ENCODE data around the gene NFYC.

The NFYC gene

GRCh38 chr1:40739455-40740008 is 48.0 kb downstream of the NFYC start:
- DNase-seq (ENCODE audit: low read depth): peak; percentile 20

- no peak for DNase-seq (ENCODE audit: low read depth)
Observed at GRCh38 chr1:40740039-40740996, 48.8 kb downstream of the NFYC start.

DNA sequence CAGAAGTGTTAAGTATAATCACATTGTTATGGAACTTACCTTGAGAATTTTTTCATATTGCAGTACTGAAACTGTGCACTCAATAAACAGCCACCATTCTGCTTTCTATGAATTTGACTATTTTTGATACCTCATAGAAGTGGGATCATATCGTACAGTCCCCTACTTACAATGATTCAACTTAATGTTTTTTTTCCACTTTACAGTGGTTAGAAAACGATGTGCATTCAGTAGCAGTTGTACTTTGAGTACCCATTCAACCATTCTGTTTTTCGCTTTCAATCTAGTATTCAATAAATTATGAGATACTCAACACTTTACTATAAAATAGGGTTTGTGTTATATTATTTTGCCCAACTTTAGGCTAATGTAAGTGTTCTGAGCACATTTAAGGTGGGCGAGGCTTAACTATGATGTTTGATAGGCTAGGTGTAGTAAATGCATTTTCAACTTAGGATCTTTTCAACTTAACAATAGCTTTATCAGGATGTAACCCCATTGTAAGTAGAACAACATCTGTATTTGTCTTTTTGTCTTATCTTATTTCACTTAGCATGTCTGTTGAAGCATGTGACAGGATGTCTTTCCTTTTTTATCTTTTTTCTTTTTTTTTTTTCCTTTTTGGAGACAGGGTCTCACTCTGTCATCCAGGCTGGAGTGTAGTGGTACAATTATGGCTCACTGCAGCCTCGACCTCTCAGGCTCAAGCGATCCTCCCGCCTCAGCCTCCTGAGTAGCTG is 49.7 kb downstream of the NFYC start:
- no peak for DNase-seq (ENCODE audit: low read depth)

GRCh38 chr1:40742363-40743061 is 51.0 kb downstream of the NFYC start:
- DNase-seq (ENCODE audit: low read depth): no peak

- no peak for DNase-seq (ENCODE audit: low read depth)
Observed at GRCh38 chr1:40743452-40743851, 51.9 kb downstream of the NFYC start.

DNA sequence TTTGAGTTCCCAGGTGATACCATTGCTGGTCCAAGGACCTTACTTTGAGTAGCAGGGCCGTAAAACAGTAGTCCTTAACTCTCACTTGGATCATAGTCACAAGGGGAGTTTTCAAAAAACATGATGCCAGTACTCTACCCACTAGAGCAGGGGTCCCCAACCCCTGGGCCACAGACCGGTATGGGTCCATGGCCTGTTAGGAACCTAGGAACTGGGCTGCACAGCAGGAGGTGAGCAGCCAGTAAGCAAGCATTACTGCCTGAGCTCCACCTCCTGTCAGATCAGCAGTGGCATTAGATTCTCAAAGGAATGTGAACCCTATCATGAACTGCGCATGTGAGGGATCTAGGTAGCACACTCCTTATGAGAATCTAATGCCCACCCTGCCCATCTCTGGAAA is 52.4 kb downstream of the NFYC start:
- no peak for DNase-seq (ENCODE audit: low read depth)

GRCh38 chr1:40745176-40745575 is 53.7 kb downstream of the NFYC start:
- peak; percentile 48 for DNase-seq (ENCODE audit: low read depth)

DNA sequence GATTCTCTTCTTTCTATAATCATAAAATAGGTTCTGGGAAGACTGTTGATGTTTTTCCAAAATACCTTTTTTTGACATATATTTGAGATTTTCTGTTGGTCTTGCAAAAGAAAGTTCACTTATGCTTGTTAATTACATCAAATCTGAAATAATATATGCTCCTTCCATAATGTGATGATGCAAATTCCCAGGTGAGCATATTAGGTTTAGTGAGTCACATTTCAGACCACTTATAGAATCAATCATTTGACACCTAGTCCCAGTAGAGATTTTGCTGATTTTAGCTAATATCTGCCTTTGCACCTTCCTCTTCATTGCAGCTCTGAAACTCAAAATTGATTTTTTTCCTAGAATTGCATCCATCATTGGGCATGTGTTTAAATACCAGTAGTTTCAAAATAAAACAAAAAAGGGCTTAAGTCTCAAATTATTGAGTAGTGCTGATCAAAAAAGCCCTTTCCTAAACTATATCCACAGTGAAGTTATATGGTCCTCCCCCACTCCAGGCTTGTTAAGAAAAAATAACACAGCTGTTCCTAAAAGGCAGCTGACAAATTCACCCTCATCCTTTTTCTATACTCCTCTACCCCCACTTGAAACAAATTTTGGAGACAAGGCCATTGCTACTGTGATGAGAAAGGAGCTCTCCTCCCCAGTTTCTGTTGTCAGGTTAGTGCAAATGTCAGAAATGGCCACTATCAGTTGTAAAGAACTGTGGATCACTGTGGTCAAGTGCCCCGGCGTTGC is 55.0 kb downstream of the NFYC start:
- no peak for DNase-seq (ENCODE audit: low read depth)

DNA sequence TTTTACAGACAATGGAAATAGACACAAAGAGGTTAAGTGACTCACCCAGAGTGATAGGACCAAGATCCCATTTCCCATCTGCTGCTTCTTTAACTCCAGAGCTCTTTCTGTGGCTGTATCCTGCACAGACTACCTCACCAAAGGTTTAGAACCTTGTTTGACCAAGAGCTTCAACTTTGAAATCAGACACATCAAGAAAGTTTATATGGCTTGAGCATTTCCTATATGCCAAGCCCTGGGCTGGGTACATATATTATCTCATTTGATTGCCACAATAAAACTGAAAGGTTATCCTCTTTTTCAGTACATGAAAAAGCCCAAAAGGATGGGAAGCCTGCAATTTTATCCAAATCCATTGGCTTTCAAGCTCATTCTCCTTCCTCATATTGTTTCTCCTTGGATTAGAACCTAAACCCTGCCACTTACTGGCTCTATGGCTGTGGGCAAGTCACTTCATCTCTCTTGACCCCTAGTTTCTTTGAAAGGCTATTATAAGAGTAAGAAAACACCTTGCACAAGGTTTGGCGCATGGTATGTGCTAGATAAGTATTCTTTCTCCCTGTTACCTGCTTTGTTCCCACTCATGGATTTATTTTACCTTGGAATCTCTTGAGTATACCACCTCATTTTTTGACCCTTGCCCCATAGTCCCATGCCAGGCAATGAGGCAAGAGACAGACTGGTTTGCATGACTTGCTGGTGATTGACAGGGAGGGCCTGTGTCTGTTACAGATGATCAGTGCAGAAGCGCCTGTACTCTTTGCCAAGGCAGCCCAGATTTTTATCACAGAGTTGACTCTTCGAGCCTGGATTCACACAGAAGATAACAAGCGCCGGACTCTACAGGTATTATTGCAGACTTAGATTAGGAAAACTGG is 57.6 kb downstream of the NFYC start:
- no peak for DNase-seq (ENCODE audit: low read depth)

DNA sequence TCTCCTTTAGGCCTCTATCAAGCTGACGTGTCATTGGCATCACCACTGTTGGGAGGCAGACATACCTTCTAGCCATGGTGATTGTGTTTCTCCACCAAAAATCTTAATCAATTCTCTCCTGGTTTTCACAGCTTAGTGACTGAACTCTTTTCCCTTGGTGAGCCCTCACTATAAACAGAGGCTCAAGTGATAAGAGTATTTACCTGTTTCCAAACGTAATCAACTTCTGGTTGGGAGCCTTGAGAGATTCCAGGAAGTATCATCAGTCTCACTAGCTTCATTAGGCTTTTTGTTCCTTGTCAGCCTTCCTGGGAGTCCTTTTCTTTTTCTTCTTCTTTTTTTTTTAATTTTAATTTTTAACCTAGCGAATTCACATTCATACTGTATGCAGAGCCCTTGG is 58.3 kb downstream of the NFYC start:
- DNase-seq (ENCODE audit: low read depth): no peak

DNA sequence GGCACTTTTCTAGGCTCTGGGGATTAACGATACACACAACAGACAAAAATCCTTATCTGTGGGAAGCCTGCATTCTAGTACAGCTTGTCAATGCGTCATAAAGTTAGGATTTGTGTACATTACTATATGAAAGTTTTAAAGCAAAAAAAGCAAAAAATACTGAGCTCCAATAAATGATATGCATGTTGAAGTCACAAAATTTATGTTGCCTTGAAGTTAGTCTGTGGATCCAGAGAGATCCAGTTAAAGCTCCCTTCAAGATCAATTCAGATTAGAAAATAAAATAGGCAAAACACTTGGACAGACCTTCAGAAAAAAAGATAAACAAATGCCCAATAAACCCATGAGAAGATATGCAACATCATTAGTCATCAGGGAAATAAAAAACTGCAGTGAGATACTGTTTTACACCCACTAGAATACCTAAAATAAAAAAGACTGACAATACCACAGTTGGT is 59.0 kb downstream of the NFYC start:
- DNase-seq (ENCODE audit: low read depth): no peak

GRCh38 chr1:40751802-40752201 is 60.3 kb downstream of the NFYC start:
- DNase-seq (ENCODE audit: low read depth): no peak

DNA sequence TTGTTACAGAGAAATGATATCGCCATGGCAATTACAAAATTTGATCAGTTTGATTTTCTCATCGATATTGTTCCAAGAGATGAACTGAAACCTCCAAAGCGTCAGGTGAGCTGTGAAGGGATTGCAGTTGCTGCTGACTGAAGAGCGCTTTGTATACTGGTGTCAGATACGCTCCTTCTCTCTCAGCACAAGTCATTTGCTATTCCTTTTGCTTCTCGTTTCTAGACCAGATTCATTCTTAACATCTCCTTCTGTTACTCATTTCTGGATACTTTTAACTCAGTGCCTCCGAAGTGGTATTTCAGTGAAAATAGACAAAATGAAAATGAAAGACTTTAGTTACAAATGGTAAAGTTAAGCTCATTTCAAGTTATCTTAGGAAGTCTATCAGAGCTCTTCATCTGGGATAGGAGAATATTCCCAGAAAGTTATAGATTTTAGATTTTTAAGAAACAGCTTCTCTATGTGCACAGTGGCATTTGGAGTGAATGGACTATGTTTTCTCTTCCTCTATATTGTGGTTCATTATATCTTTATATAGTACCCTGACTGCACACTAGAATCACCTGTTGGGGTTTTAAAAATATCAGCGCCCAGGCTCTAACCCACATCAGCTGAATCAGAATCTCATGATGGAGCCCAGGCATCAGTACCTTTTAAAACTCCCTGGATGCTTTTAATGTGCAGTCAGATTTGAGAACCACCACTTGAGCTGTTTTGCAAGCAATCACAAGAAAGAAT is 61.8 kb downstream of the NFYC start:
- no peak for DNase-seq (ENCODE audit: low read depth)

- DNase-seq (ENCODE audit: low read depth): no peak
Observed at GRCh38 chr1:40754201-40754600, 62.7 kb downstream of the NFYC start.

DNA sequence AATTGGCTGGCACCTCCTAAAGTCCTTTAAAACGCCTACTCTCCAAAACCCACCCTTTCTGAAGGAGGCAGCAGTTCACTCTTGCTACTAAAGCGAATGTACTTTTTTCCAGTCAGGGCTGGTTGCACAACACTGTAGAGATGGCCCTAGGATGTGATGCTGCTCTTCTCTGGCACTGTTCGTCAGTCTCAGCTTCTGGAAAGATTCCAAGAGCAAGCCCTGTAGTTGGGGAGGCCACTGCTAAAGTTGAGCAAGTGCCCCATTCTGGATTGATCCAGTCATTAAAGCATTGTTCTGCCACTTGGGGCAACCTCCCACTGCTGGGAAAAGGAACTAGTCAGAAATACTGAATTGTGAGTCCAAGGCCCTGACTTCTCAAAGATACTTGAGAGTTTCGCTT is 63.6 kb downstream of the NFYC start:
- DNase-seq (ENCODE audit: low read depth): no peak

DNA sequence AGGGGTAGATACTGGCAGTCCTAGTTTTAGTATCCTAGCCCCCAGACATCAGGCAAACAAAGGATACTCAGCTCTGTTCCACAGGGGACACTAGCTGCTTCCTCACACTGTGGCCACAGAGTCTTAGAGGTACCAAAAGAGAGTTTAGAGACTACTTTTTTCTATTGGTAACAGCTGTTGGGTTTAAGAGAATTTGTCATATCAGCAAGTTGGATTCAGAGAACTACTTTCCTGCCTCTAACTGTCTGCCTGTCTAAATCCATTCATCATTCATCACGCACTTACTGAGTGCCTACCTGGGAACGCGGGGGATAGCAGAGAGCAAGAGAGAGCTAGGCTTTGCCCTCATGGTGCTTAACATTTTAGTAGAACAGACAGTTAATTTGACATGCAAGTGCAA is 65.0 kb downstream of the NFYC start:
- no peak for DNase-seq (ENCODE audit: low read depth)

DNA sequence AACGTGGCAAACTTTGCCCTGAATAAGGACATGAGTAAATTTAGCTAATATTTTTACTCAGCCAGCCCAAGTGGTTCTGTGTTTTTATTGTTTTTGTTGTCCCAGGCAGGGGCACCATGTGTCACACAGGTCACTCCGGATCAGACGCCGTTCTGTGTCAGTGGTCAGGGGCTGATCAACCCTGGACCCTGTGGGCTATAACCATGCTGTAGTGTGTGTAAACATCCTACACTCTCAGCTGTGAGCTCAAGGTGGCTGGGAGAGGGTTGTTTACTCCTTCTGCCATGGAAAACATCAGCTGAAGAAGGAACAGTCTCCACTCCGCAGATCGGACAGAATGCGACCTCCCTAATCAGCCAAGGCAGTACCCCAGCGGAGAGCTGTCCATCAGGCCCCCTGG is 65.6 kb downstream of the NFYC start:
- DNase-seq (ENCODE audit: low read depth): no peak

DNA sequence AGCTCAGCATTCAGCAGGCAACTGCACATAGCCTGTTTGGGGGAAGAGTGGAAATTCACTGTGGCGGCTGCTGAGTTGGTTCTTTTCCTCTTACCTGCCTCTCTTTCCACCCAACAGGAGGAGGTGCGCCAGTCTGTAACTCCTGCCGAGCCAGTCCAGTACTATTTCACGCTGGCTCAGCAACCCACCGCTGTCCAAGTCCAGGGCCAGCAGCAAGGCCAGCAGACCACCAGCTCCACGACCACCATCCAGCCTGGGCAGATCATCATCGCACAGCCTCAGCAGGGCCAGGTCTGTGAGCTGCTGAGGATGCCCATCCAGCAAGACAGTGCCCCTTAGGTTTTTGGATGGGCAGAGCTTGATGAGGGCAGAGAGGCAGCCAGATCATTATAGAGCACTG is 66.5 kb downstream of the NFYC start:
- no peak for DNase-seq (ENCODE audit: low read depth)

DNA sequence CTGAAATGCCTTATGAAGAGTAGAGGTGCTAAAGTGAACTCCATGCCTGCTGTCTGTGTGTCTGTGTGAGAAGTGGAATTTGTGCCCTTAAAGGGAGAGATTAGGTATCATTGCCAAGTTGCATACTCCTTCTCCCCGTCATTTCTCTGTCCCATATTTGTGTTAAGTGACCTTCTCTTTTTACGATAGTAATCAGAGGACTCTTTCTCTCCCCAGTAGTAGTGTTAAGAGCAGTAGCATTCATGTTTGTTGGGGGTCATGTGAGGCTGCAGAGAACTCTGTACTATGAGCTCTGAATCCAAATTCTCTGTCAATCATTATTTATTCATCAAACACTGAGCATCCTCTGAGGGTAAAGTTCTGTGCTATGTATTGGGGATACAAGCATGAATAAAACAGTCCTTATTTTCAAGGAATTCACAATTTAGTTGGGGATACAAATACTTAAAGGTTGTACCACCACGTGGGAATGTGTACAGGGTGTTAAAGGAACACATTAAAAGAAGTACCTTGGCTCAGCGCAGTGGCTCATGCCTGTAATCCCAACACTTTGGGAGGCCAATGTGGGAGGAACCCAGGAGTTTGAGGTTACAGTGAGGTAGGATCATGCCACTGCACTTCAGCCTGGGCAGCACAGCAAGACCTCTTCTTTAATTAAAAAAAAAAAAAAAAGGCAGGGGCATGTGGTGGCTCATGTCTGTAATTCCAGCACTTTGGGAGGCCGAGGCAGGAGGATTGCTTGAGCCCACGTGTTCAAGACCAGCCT is 67.3 kb downstream of the NFYC start:
- no peak for DNase-seq (ENCODE audit: low read depth)
